K562 (cell line): ENCODE results near the gene PODXL2. TPM values are rescaled to one million over a fixed set of nuclear protein-coding genes. Genes with fewer than 3 reads are reported as not detected.

ENCODE experiments used
- ATAC-seq: fragments of 200-7000 bp; cut with Tn5 transposase; 3 replicates; pipeline ENCODE4 v1.9.1; 2020; ENCODE audit warnings: moderate library complexity
- BruUV-seq: library from RNA; stranded (reverse); fragments of 400-500 nt; replicated peaks from 2 replicates; lab custom pipeline; 2021; lab: Mats Ljungman, UMichigan
- CTCF ChIA-PET: fragments of 300-600 bp; formaldehyde crosslinking; extraction: SDS; loops from one replicate; lab custom pipeline; 2021; ENCODE audit warnings: low intra/inter-chr PET ratio; lab: Yijun Ruan, JAX
- POLR2A ChIA-PET: fragments of 300-600, 350-650 bp; sonication (Branson Sonifier 250); formaldehyde crosslinking; extraction: SDS; loops from one replicate; lab custom pipeline; 2021; ENCODE audit warnings: antibody characterized with exemption, inconsistent platforms; lab: Yijun Ruan, JAX
- DNase-seq, 4 experiments: peaks; one replicate each; pipeline versions ENCODE4 v3.0.0 to v3.0.0-alpha.2; 2011 to 2018; ENCODE audit warnings: low spot score in 3 of 4, mixed read lengths in 3 of 4; ENCODE audit errors: extremely low read depth in 1 of 4
- FAIRE-seq: peaks from 2 replicates; lab custom pipeline; 2011; peaks lifted over from hg19 to GRCh38; lab: Jason Lieb, UNC
- H2AFZ ChIP-seq: 2 replicates; pipeline ENCODE4 v1.6.0; 2011; ENCODE audit warnings: low read depth, low read length, control low read depth, inconsistent platforms
- H3K27ac ChIP-seq: fragments of 200-600 bp; 3 replicates; pipeline ENCODE4 v1.8.0; 2011; ENCODE audit warnings: low read depth, mild to moderate bottlenecking, control low read depth, inconsistent platforms, low read length, moderate library complexity, mixed read lengths; ENCODE audit errors: extremely low read depth
- H3K27me3 ChIP-seq, 2 experiments: fragments of 300-600 bp in 1 of 2; 2 replicates in 1 of 2; 3 replicates in 1 of 2; pipeline versions ENCODE4 v1.6.0 to v1.8.0; 2011; ENCODE audit warnings: inconsistent platforms in 2 of 2, low read length in 2 of 2, mild to moderate bottlenecking in 1 of 2, mixed read lengths in 1 of 2, moderate library complexity in 1 of 2; ENCODE audit not compliant: control insufficient read depth in 2 of 2, insufficient read depth in 2 of 2
- H3K36me3 ChIP-seq: fragments of 300-600 bp; 3 replicates; pipeline ENCODE4 v1.8.0; 2011; ENCODE audit warnings: mild to moderate bottlenecking, low read length, inconsistent platforms; ENCODE audit not compliant: control insufficient read depth, insufficient read depth
- H3K4me1 ChIP-seq, 2 experiments: fragments of 200-600 bp in 1 of 2; replicated peaks in 1 of 2; 2 replicates in 1 of 2; 3 replicates in 1 of 2; pipeline versions ENCODE4 v1.5.1 to v1.8.0; 2011; ENCODE audit warnings: inconsistent platforms in 2 of 2, low read length in 2 of 2, mild to moderate bottlenecking in 1 of 2, mixed read lengths in 1 of 2, moderate library complexity in 1 of 2; ENCODE audit not compliant: control insufficient read depth in 2 of 2, insufficient read depth in 2 of 2
- H3K4me2 ChIP-seq: 2 replicates; pipeline ENCODE4 v1.6.1; 2011; ENCODE audit warnings: low read length, control low read depth, inconsistent platforms, mixed read lengths; ENCODE audit not compliant: insufficient read depth
- H3K4me3 ChIP-seq: fragments of 200-600 bp; sonication (generic), shearing (Covaris generic); 2 replicates; pipeline ENCODE4 v1.5.1; 2016; ENCODE audit warnings: control low read depth, inconsistent platforms
- H3K79me2 ChIP-seq: fragments of 200-600 bp; 3 replicates; pipeline ENCODE4 v1.8.0; 2011; ENCODE audit warnings: low read length, inconsistent platforms; ENCODE audit not compliant: control insufficient read depth, insufficient read depth
- H3K9ac ChIP-seq, 2 experiments: 2 replicates each; pipeline versions ENCODE4 v1.6.0 to v1.6.1; 2011; ENCODE audit warnings: low read depth in 2 of 2, low read length in 2 of 2, control low read depth in 1 of 2, inconsistent platforms in 1 of 2, mild to moderate bottlenecking in 1 of 2, mixed read lengths in 1 of 2; ENCODE audit not compliant: insufficient read depth in 1 of 2
- H3K9me1 ChIP-seq: one replicate; pipeline ENCODE4 v1.6.0; 2011; ENCODE audit warnings: inconsistent platforms, mild to moderate bottlenecking, low read length, moderate library complexity; ENCODE audit not compliant: control insufficient read depth, insufficient read depth
- H3K9me3 ChIP-seq: replicated peaks from 2 replicates; pipeline ENCODE4 v1.5.1; 2011; ENCODE audit warnings: low read depth, low read length, inconsistent platforms; ENCODE audit not compliant: control insufficient read depth, insufficient read depth
- H4K20me1 ChIP-seq: replicated peaks from 2 replicates; pipeline ENCODE4 v1.6.1; 2011; ENCODE audit warnings: low read length, inconsistent platforms, mixed read lengths; ENCODE audit not compliant: control insufficient read depth, insufficient read depth
- BRD9 ChIP-seq: fragments of 450-650 bp; IDR thresholded peaks from 2 replicates; pipeline ENCODE4 v1.6.1; 2018; ENCODE audit warnings: low read depth; ENCODE audit not compliant: partially characterized antibody
- ZC3H11A ChIP-seq: IDR thresholded peaks from 2 replicates; pipeline ENCODE4 v1.6.1; 2012; ENCODE audit warnings: low read depth, low read length, improper control_type of control experiment
- ZC3H8 ChIP-seq: fragments of 450-650 bp; IDR thresholded peaks from 2 replicates; pipeline ENCODE4 v1.6.1; 2017
- ZNF584 ChIP-seq: fragments of 200-800 bp; sonication (Bioruptor generic); IDR thresholded peaks from 2 replicates; pipeline ENCODE4 v1.6.1; 2016; ENCODE audit warnings: low read depth, mild to moderate bottlenecking, missing genetic modification characterization, missing compliant biosample characterization
- WGBS: fragments of 100-300 bp; shearing (Covaris generic); methylation state at CpG from one replicate; pipeline ENCODE4 v1.1.6; 2016; ENCODE audit warnings: low coverage, mixed read lengths; ENCODE audit not compliant: insufficient coverage; ENCODE audit errors: missing lambda C conversion rate; 5-methylcytosine and 5-hydroxymethylcytosine counted together
- in situ Hi-C: fragments of 300-500 bp; cut with MboI; formaldehyde crosslinking; loops from 4 replicates; pipeline ENCODE4 v1.15.0; 2018; ENCODE audit warnings: inconsistent platforms, mixed read lengths
- intact Hi-C: fragments of 100-400 bp; cut with micrococcal nuclease; formaldehyde crosslinking; loops from 2 replicates; pipeline ENCODE4 v1.14.2; 2022
- polyA plus RNA-seq, 8 experiments: library from polyadenylated mRNA; depleted of rRNA in 4 of 8; stranded (reverse) in 5 of 8; unstranded in 3 of 8; fragments of >200 nt; fragmentation: Nextera tagmentation in 2 of 8; fragmentation: Illumina TruSeq in 1 of 8; extraction: Ambion mirVana in 2 of 8; extraction: Trizol in 1 of 8; gene quantifications; 2 replicates each; pipeline versions ENCODE4 v1.2.1 to v1.2.3, GENCODE V29; 2011 to 2014; ENCODE audit warnings: inconsistent platforms in 1 of 8, missing spikeins in 1 of 8
- total RNA-seq, 7 experiments: library from RNA; depleted of rRNA in 6 of 7; stranded (reverse); fragments of >200 nt in 6 of 7; fragmentation: Illumina TruSeq in 2 of 7; extraction: Trizol in 2 of 7; gene quantifications; 2 replicates each; pipeline versions ENCODE4 v1.2.1 to v1.2.3, GENCODE V29; 2011 to 2021; ENCODE audit warnings: low replicate concordance in 1 of 7
- TF ChIP-seq, protein P1 (sequence below): fragments of 450-650 bp; formaldehyde crosslinking; conservative IDR thresholded peaks from 2 replicates; pipeline ENCODE4 v1.4.0; 2022; ENCODE audit warnings: mild to moderate bottlenecking, missing genetic modification characterization
- TF ChIP-seq, protein P2 (sequence below): fragments of 450-650 bp; formaldehyde crosslinking; IDR thresholded peaks from 2 replicates; pipeline ENCODE4 v1.4.0; 2022; ENCODE audit warnings: missing genetic modification characterization
- TF ChIP-seq, protein P3 (sequence below): sonication (generic); formaldehyde crosslinking; IDR thresholded peaks from 2 replicates; pipeline ENCODE4 v1.8.0; 2022; ENCODE audit warnings: mild to moderate bottlenecking, low read depth, missing genetic modification reagents

The PODXL2 gene
- total and polyA plus RNA-seq, 9 of the 15 experiments (the other 6 are each of a cell fraction or from before 2014, with no cell fraction given) = 0.03 to 52.5 (median 21.9) TPM

DNA sequence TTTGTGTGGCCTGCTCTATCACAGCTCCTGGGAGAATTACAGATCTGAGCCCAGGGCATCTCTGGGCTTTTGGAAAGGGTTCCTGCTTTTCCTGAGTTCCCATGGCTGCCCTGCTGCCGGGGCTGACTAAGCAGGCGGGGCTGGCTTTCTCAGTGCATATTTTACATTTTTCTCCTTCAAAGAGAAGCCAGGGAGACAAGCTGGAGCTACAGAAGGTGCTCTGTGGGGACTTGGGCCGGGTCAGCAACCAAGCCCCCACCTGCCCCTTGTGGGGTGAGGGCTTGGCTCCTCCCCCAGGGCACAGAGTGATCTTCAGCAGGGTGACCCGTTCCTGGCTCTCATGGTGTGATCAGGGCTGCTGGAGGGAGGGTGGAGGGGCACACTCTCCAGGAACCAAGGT lies 61.1 kb downstream of the PODXL2 start:
- no peak overlapping the region for H3K4me3 ChIP-seq
- H3K27ac ChIP-seq = no peak overlapping the region
- H3K27me3 ChIP-seq = peaks cover 0 to 25% of the 10 kb centered on the region in 2 experiments; a peak in 4 of 5 replicates
- 16% methylated on average over 3 of the region's 4 CpGs for WGBS
- H3K4me2 ChIP-seq = no peak overlapping the region
- H2AFZ ChIP-seq = no peak overlapping the region
- no peaks in the 10 kb centered on the region for H3K4me1 ChIP-seq
- TF ChIP-seq ZNF584 (CRISPR knock-in tag) (no peak), ZC3H8 (no peak), BRD9 (no peak), ZC3H11A (no peak)
- TF ChIP-seq, protein P1, sequence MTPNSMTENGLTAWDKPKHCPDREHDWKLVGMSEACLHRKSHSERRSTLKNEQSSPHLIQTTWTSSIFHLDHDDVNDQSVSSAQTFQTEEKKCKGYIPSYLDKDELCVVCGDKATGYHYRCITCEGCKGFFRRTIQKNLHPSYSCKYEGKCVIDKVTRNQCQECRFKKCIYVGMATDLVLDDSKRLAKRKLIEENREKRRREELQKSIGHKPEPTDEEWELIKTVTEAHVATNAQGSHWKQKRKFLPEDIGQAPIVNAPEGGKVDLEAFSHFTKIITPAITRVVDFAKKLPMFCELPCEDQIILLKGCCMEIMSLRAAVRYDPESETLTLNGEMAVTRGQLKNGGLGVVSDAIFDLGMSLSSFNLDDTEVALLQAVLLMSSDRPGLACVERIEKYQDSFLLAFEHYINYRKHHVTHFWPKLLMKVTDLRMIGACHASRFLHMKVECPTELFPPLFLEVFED (CRISPR knock-in tag) = no peak
- TF ChIP-seq, protein P2, sequence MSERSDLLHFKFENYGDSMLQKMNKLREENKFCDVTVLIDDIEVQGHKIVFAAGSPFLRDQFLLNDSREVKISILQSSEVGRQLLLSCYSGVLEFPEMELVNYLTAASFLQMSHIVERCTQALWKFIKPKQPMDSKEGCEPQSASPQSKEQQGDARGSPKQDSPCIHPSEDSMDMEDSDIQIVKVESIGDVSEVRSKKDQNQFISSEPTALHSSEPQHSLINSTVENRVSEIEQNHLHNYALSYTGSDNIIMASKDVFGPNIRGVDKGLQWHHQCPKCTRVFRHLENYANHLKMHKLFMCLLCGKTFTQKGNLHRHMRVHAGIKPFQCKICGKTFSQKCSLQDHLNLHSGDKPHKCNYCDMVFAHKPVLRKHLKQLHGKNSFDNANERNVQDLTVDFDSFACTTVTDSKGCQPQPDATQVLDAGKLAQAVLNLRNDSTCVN (CRISPR knock-in tag) = no peak
- TF ChIP-seq, protein P3, sequence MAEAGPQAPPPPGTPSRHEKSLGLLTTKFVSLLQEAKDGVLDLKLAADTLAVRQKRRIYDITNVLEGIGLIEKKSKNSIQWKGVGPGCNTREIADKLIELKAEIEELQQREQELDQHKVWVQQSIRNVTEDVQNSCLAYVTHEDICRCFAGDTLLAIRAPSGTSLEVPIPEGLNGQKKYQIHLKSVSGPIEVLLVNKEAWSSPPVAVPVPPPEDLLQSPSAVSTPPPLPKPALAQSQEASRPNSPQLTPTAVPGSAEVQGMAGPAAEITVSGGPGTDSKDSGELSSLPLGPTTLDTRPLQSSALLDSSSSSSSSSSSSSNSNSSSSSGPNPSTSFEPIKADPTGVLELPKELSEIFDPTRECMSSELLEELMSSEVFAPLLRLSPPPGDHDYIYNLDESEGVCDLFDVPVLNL (CRISPR knock-in tag) = no peak
- BruUV-seq = no TSS peak
- H3K9me1 ChIP-seq = no peaks in the 10 kb centered on the region
- no peaks in the 10 kb centered on the region for H4K20me1 ChIP-seq
- intact Hi-C loops (loop anchor here (5.0 kb wide), 1 partner anchor 142 kb away; no protein-coding TSS in a partner anchor), in situ Hi-C loops (no loop called here)
- H3K9ac ChIP-seq = no peak overlapping the region
- H3K36me3 ChIP-seq = no peaks in the 10 kb centered on the region
- H3K79me2 ChIP-seq = no peaks in the 10 kb centered on the region
- no peak for FAIRE-seq
- POLR2A ChIA-PET = no interaction called here
- no peak for ATAC-seq
- H3K9me3 ChIP-seq = no peaks in the 10 kb centered on the region
- CTCF ChIA-PET = no interaction called here
- no peak for DNase-seq
